B cell (primary cell): Measurements from ENCODE around the gene CEBPZOS.

Experiments
- CTCF ChIP-seq: fragments of 200-600 bp; IDR thresholded peaks from one replicate; pipeline ENCODE4 v1.8.0; 2022; ENCODE audit warnings: antibody characterized with exemption, mild to moderate bottlenecking
- EZH2 ChIP-seq: IDR thresholded peaks from 2 replicates; pipeline ENCODE4 v1.6.1; 2012; ENCODE audit warnings: borderline replicate concordance, low read depth, mild to moderate bottlenecking, moderate library complexity, low read length; ENCODE audit not compliant: insufficient read depth, poor library complexity, severe bottlenecking

GRCh38 chr2:37181726-37182684 lies 14.3 kb upstream of the CEBPZOS start:
- TF ChIP-seq EZH2 (no peak), CTCF (no peak)
